Stomach (tissue), 9 donors: ENCODE results near the gene CCDC12. TPM values are rescaled to one million over a fixed set of nuclear protein-coding genes. Genes with fewer than 3 reads are reported as not detected.
A peak's percentile ranks its signal among the peaks of the same experiment; 100 is the strongest.
"Not testable (repeated sequence)": the region's sequence is repeated elsewhere in the genome, so short reads cannot be mapped to it uniquely, and the experiment has no call there.

Experiments
- DNase-seq, 2 donors: peaks; one replicate each; pipeline versions ENCODE4 v3.0.0 to v3.0.0-alpha.2; 2013 to 2019
- H3K27ac ChIP-seq, 5 donors: fragments of 200-600 bp in 4 of 5; sonication (generic) in 4 of 5; one replicate each; pipeline ENCODE4 v1.5.1; 2013 to 2019; ENCODE audit warnings: mild to moderate bottlenecking in 1 of 5, moderate library complexity in 1 of 5
- H3K27me3 ChIP-seq, 3 donors: fragments of 200-600 bp; sonication (generic); one replicate each; pipeline ENCODE4 v1.5.1; 2017 to 2019; ENCODE audit warnings: mixed run types in 1 of 3
- H3K36me3 ChIP-seq, 4 donors: fragments of 200-600 bp; sonication (generic); 1 replicate in 3 of 4; 2 replicates in 1 of 4; pipeline ENCODE4 v1.5.1; 2016 to 2019
- H3K4me1 ChIP-seq, 4 donors: fragments of 200-600 bp; sonication (generic); one replicate each; pipeline ENCODE4 v1.5.1; 2016 to 2019
- H3K4me3 ChIP-seq, 4 donors: fragments of 200-600 bp; sonication (generic) in 3 of 4; one replicate each; pipeline ENCODE4 v1.5.1; 2016 to 2019; ENCODE audit warnings: mild to moderate bottlenecking in 1 of 4
- H3K9me3 ChIP-seq, 4 donors: fragments of 200-600 bp; sonication (generic); one replicate each; pipeline ENCODE4 v1.5.1; 2016 to 2019
- CTCF ChIP-seq, 7 experiments: fragments of 450-650 bp in 4 of 7; fragments of 200-600 bp in 3 of 7; sonication (generic) in 3 of 7; IDR thresholded peaks; one replicate each; pipeline ENCODE4 v1.5.1; 2016 to 2019; ENCODE audit warnings: antibody characterized with exemption in 7 of 7, control low read depth in 2 of 7, mild to moderate bottlenecking in 1 of 7
- EP300 ChIP-seq: sonication (generic); formaldehyde crosslinking; IDR thresholded peaks from one replicate; pipeline ENCODE4 v1.6.1; 2017; ENCODE audit warnings: antibody characterized with exemption
- POLR2A ChIP-seq, 4 donors: fragments of 450-650 bp; IDR thresholded peaks; one replicate each; pipeline ENCODE4 v1.6.1; 2016; ENCODE audit warnings: antibody characterized with exemption in 4 of 4, control low read depth in 2 of 4, mild to moderate bottlenecking in 1 of 4, moderate library complexity in 1 of 4
- POLR2AphosphoS5 ChIP-seq, 3 donors: sonication (generic); formaldehyde crosslinking; IDR thresholded peaks; one replicate each; pipeline ENCODE4 v1.6.1; 2016; ENCODE audit warnings: antibody characterized with exemption in 3 of 3
- WGBS, 5 donors: extraction: QIAGEN DNeasy Blood & Tissue Kit in 3 of 5; methylation state at CpG; one replicate each; pipeline versions ENCODE4 v1.1.5 to v1.1.7; 2013 to 2018; 5-methylcytosine and 5-hydroxymethylcytosine counted together
- intact Hi-C: fragments of 100-400 bp; cut with DNase I; formaldehyde crosslinking; loops from one replicate; pipeline ENCODE4 v1.15.1; 2023; ENCODE audit warnings: low total_unique reads
- polyA plus RNA-seq, 3 donors: library from polyadenylated mRNA; stranded (reverse); fragments of 200-250 nt; gene quantifications; one replicate each; pipeline ENCODE4 v1.2.3, GENCODE V29; 2013
- total RNA-seq, 5 donors: library from RNA; depleted of rRNA; stranded (reverse); fragments of >200 nt; gene quantifications; one replicate each; pipeline versions ENCODE4 v1.1.0 to v1.2.3, GENCODE V29; 2014 to 2016
- donor health status: healthy with polysubstance abuse.
- donor health status: Bipolar disorder and iron deficiency.
- donor health status: healthy.

The CCDC12 gene
- total and polyA plus RNA-seq, 8 donors = 2.9 to 88.7 (median 47.1) TPM

- Histone ChIP-seq H3K4me3 (no peak overlapping the region), H3K27me3 (no peaks in the 10 kb centered on the region), H3K9me3 (no peaks in the 10 kb centered on the region), H3K36me3 (peaks cover 0 to 14% (median 12%) of the 10 kb centered on the region in 4 donors), H3K27ac (peak overlapping the region in 4 of 5 donors; percentile 35 to 70 (median 53)), H3K4me1 (peaks cover 79 to 97% (median 88%) of the 10 kb centered on the region in 4 donors)
- TF ChIP-seq POLR2AphosphoS5 (IDR thresholded peaks at IDR 0.05) = peak in 1 of 3 donors; percentile 49
- TF ChIP-seq EP300 = no peak
- DNase-seq = peak in 1 of 2 donors; percentile 40
- intact Hi-C loops = no loop called here
- 18 to 30% (median 22%) methylated on average over 3 of the region's 3 CpGs for WGBS, 5 donors
Observed at GRCh38 chr3:46970391-46971091, 6.0 kb downstream of the CCDC12 start.

GRCh38 chr3:46968783-46969428, 7.6 kb downstream of the CCDC12 start:
- no peak for DNase-seq
- H3K4me3 ChIP-seq = no peak overlapping the region
- peaks cover 72 to 89% (median 79%) of the 10 kb centered on the region in 4 donors for H3K4me1 ChIP-seq
- H3K27ac ChIP-seq = peak overlapping the region in 1 of 5 donors; percentile 11
- H3K27me3 ChIP-seq = no peaks in the 10 kb centered on the region
- TF ChIP-seq POLR2A (IDR thresholded peaks at IDR 0.05) (no peak), EP300 (no peak)
- no peaks in the 10 kb centered on the region for H3K9me3 ChIP-seq
- 37 to 58% (median 43%) methylated on average over 9 of the region's 9 CpGs for WGBS, 5 donors
- peaks cover 0 to 18% (median 13%) of the 10 kb centered on the region in 4 donors for H3K36me3 ChIP-seq
- intact Hi-C loops = no loop called here

- Histone ChIP-seq H3K4me1 (peaks cover 63 to 82% (median 73%) of the 10 kb centered on the region in 4 donors), H3K4me3 (no peak overlapping the region), H3K9me3 (no peaks in the 10 kb centered on the region), H3K27ac (peak overlapping the region in 3 of 5 donors; percentile 26 to 40 (median 30)), H3K36me3 (peaks cover 0 to 19% (median 15%) of the 10 kb centered on the region in 4 donors), H3K27me3 (no peaks in the 10 kb centered on the region)
- no peak for DNase-seq
- TF ChIP-seq EP300 (no peak), POLR2A (IDR thresholded peaks at IDR 0.05) (no peak), POLR2AphosphoS5 (IDR thresholded peaks at IDR 0.05) (no peak), CTCF (IDR thresholded peaks at IDR 0.05) (no peak)
- intact Hi-C loops = no loop called here
- 66 to 80% (median 72%) methylated on average over 5 of the region's 5 CpGs for WGBS, 5 donors
Observed at GRCh38 chr3:46966811-46967210, 9.7 kb downstream of the CCDC12 start.

- H3K4me1 ChIP-seq = peaks cover 61 to 82% (median 73%) of the 10 kb centered on the region in 4 donors
- H3K27me3 ChIP-seq = no peaks in the 10 kb centered on the region
Observed at GRCh38 chr3:46965151-46965550, 11.4 kb downstream of the CCDC12 start.

GRCh38 chr3:46964038-46964590, 12.4 kb downstream of the CCDC12 start:
- Histone ChIP-seq H3K27ac (peak overlapping the region in 1 of 5 donors; percentile 39), H3K36me3 (peaks cover 0 to 19% (median 6%) of the 10 kb centered on the region in 4 donors), H3K4me1 (peaks cover 61 to 82% (median 73%) of the 10 kb centered on the region in 4 donors)
- H3K4me3 ChIP-seq, DNase-seq, H3K27me3 ChIP-seq, intact Hi-C loops, H3K9me3 ChIP-seq: not testable (repeated sequence)
- 91 to 96% (median 95%) methylated on average over 10 to 36 of the region's 36 CpGs for WGBS, 5 donors

More at GRCh38 chr3:46965151-46965550, 11.4 kb downstream of the CCDC12 start:
- TF ChIP-seq POLR2AphosphoS5 (IDR thresholded peaks at IDR 0.05) = no peak
- TF ChIP-seq CTCF (IDR thresholded peaks at IDR 0.05) = no peak
- TF ChIP-seq POLR2A (IDR thresholded peaks at IDR 0.05) = no peak
- no peak for TF ChIP-seq EP300
- Histone ChIP-seq H3K4me3 (no peak overlapping the region), H3K27ac (peak overlapping the region in 4 of 5 donors; percentile 19 to 53 (median 30)), H3K9me3 (no peaks in the 10 kb centered on the region), H3K36me3 (peaks cover 0 to 19% (median 8%) of the 10 kb centered on the region in 4 donors)
- intact Hi-C loops = no loop called here
- no peak for DNase-seq
- WGBS, 5 donors = 62 to 74% (median 73%) methylated on average over 6 of the region's 6 CpGs
